ENCODE data around the gene TIMM44. TPM values are rescaled to one million over a fixed set of nuclear protein-coding genes. Genes with fewer than 3 reads are reported as not detected.

TIMM44 gene
- total and polyA plus RNA-seq, 10 of the 15 experiments (the other 5 are each of a cell fraction or from before 2014, with no cell fraction given) = 6.6 to 90.7 (median 57.6) TPM

- H3K36me3 ChIP-seq (ENCODE audit: control insufficient read depth in 2 of 2, insufficient read depth in 2 of 2, low read length in 1 of 2) = peaks cover 0 to 14% of the 10 kb centered on the region in 2 experiments; a peak in 3 of 4 replicates
- ATAC-seq (no peak), DNase-seq (ENCODE audit: low read depth, low spot score) (no peak), FAIRE-seq (no peak)
- ChIA-PET RAD21 (ENCODE audit: unreplicated experiment) (interaction anchor here (0.6 kb wide), 1 partner anchor 617 kb away, joined by 3 read pairs; no protein-coding TSS in a partner anchor), POLR2A (no interaction called here), SMC1A (ENCODE audit: uncharacterized antibody, unreplicated experiment) (no interaction called here), CTCF (no interaction called here)
- H3K27ac ChIP-seq (ENCODE audit: control insufficient read depth, insufficient read depth) = no peak overlapping the region
- H2AFZ ChIP-seq (ENCODE audit: control insufficient read depth, low read depth, low read length) = no peak overlapping the region
- BruUV-seq (replicated peaks) = no TSS peak
- H3K9ac ChIP-seq (ENCODE audit: control insufficient read depth, insufficient read depth, low read length) = no peak overlapping the region
- no peak overlapping the region for H3K4me2 ChIP-seq (ENCODE audit: control insufficient read depth, insufficient read depth)
- no peaks in the 10 kb centered on the region for H4K20me1 ChIP-seq (ENCODE audit: control insufficient read depth, insufficient read depth)
- TF ChIP-seq POLR2A (IDR thresholded peaks at IDR 0.05; ENCODE audit: low read depth, low read length) (peak; percentile 33; the same call in 1 of the 2 replicates), TCF3 (IDR thresholded peaks at IDR 0.05; ENCODE audit: borderline replicate concordance, insufficient read depth, low read depth, low read length) (no peak)
- H3K79me2 ChIP-seq (ENCODE audit: control insufficient read depth, insufficient read depth, low read length) = no peaks in the 10 kb centered on the region; the same call in 1 of the 2 replicates
- H3K9me3 ChIP-seq (replicated peaks; ENCODE audit: control insufficient read depth, insufficient read depth, low read length) = no peaks in the 10 kb centered on the region
- no peak overlapping the region for H3K4me3 ChIP-seq
- peaks cover 8 to 10% of the 10 kb centered on the region in 2 experiments for H3K27me3 ChIP-seq (replicated peaks in 1 of 2; ENCODE audit: control insufficient read depth in 2 of 2, insufficient read depth in 2 of 2, low read length in 1 of 2)
- intact Hi-C loops (cut with micrococcal nuclease; ENCODE audit: unreplicated experiment) = no loop called here
- in situ Hi-C loops (cut with MboI) = no loop called here
- H3K4me1 ChIP-seq (ENCODE audit: control insufficient read depth, insufficient read depth, low read length) = no peaks in the 10 kb centered on the region
- 94% methylated on average over 34 of the region's 39 CpGs for WGBS (ENCODE audit: insufficient coverage, insufficient replicate concordance, low lambda C conversion rate, missing lambda C conversion rate)
These were observed 30.5 kb downstream of the TIMM44 start for GRCh38 chr19:7912697-7913564.

GRCh38 chr19:7912144-7912696 is 31.2 kb downstream of the TIMM44 start:
- Histone ChIP-seq H2AFZ (ENCODE audit: control insufficient read depth, low read depth, low read length) (no peak overlapping the region), H3K9me3 (replicated peaks; ENCODE audit: control insufficient read depth, insufficient read depth, low read length) (no peaks in the 10 kb centered on the region), H3K27me3 (replicated peaks in 1 of 2; ENCODE audit: control insufficient read depth in 2 of 2, insufficient read depth in 2 of 2, low read length in 1 of 2) (peaks cover 4 to 5% of the 10 kb centered on the region in 2 experiments; a peak in 3 of 4 replicates), H4K20me1 (ENCODE audit: control insufficient read depth, insufficient read depth) (no peaks in the 10 kb centered on the region), H3K4me2 (ENCODE audit: control insufficient read depth, insufficient read depth) (no peak overlapping the region), H3K27ac (ENCODE audit: control insufficient read depth, insufficient read depth) (no peak overlapping the region), H3K36me3 (ENCODE audit: control insufficient read depth in 2 of 2, insufficient read depth in 2 of 2, low read length in 1 of 2) (peaks cover 0 to 15% of the 10 kb centered on the region in 2 experiments; a peak in 3 of 4 replicates), H3K4me1 (ENCODE audit: control insufficient read depth, insufficient read depth, low read length) (no peaks in the 10 kb centered on the region), H3K79me2 (ENCODE audit: control insufficient read depth, insufficient read depth, low read length) (peaks cover 3% of the 10 kb centered on the region), H3K9ac (ENCODE audit: control insufficient read depth, insufficient read depth, low read length) (no peak overlapping the region), H3K4me3 (no peak overlapping the region)
- ChIA-PET POLR2A (no interaction called here), CTCF (no interaction called here), SMC1A (ENCODE audit: uncharacterized antibody, unreplicated experiment) (no interaction called here), RAD21 (ENCODE audit: unreplicated experiment) (interaction anchor here (0.6 to 1.2 kb wide), 3 partner anchors 8 to 616 kb away, joined by 3 to 4 read pairs (median 3); partner anchors contain the start of gene SNAPC2)
- in situ Hi-C loops (cut with MboI) (no loop called here), intact Hi-C loops (cut with micrococcal nuclease; ENCODE audit: unreplicated experiment) (no loop called here)
- FAIRE-seq (no peak), ATAC-seq (no peak), DNase-seq (ENCODE audit: low read depth, low spot score) (no peak)
- 94% methylated on average over 18 of the region's 31 CpGs for WGBS (ENCODE audit: insufficient coverage, insufficient replicate concordance, low lambda C conversion rate, missing lambda C conversion rate)
- TF ChIP-seq IKZF1 (conservative IDR thresholded peaks at IDR 0.05) (no peak), POLR2A (IDR thresholded peaks at IDR 0.05; ENCODE audit: low read depth, low read length) (0 out of 2 replicates have a peak, but pooled peaks have one; percentile 6)
- BruUV-seq (replicated peaks) = no TSS peak

Measured in GM12878 (cell line).